H9 (cell line): ENCODE data around the gene TMPRSS7. TPM values are rescaled to one million over a fixed set of nuclear protein-coding genes. Genes with fewer than 3 reads are reported as not detected.

Experiments used
- DNase-seq: peaks from one replicate; pipeline ENCODE4 v3.0.0-alpha.2; 2017
- H2AFZ ChIP-seq: one replicate; pipeline ENCODE4 v1.6.1; 2013; ENCODE audit warnings: mild to moderate bottlenecking, low read length, control low read depth, moderate library complexity
- H2AK5ac ChIP-seq: 2 replicates; pipeline ENCODE4 v1.6.1; 2013; ENCODE audit warnings: low read length, control low read depth, mixed read lengths; ENCODE audit not compliant: insufficient read length
- H2BK120ac ChIP-seq: one replicate; pipeline ENCODE4 v1.6.1; 2013; ENCODE audit warnings: low read depth, mild to moderate bottlenecking, low read length, control low read depth, inconsistent platforms; ENCODE audit not compliant: poor library complexity, severe bottlenecking
- H2BK12ac ChIP-seq: 2 replicates; pipeline ENCODE4 v1.6.1; 2013; ENCODE audit warnings: low read length, control low read depth, mixed read lengths, low read depth; ENCODE audit not compliant: insufficient read length
- H2BK15ac ChIP-seq: 2 replicates; pipeline ENCODE4 v1.6.1; 2013; ENCODE audit warnings: low read depth, low read length, control low read depth
- H2BK20ac ChIP-seq: one replicate; pipeline ENCODE4 v1.6.1; 2013; ENCODE audit warnings: low read depth, mild to moderate bottlenecking, low read length, control low read depth, inconsistent platforms; ENCODE audit not compliant: poor library complexity, severe bottlenecking
- H2BK5ac ChIP-seq: 2 replicates; pipeline ENCODE4 v1.6.1; 2013; ENCODE audit warnings: low read length, control low read depth, mixed read lengths; ENCODE audit not compliant: insufficient read length
- H3K14ac ChIP-seq: 2 replicates; pipeline ENCODE4 v1.6.1; 2013; ENCODE audit warnings: low read length, control low read depth; ENCODE audit not compliant: insufficient read depth
- H3K18ac ChIP-seq: 2 replicates; pipeline ENCODE4 v1.6.1; 2013; ENCODE audit warnings: low read depth, mild to moderate bottlenecking, mixed read lengths, low read length, control low read depth; ENCODE audit not compliant: insufficient read length
- H3K23ac ChIP-seq: 2 replicates; pipeline ENCODE4 v1.6.1; 2013; ENCODE audit warnings: low read length, control low read depth, mixed read lengths, low read depth; ENCODE audit not compliant: insufficient read length
- H3K23me2 ChIP-seq: 2 replicates; pipeline ENCODE4 v1.6.1; 2013; ENCODE audit warnings: low read depth, mild to moderate bottlenecking, mixed read lengths, low read length, control low read depth; ENCODE audit not compliant: insufficient read length, poor library complexity, severe bottlenecking
- H3K27ac ChIP-seq: 2 replicates; pipeline ENCODE4 v1.5.1; 2013; ENCODE audit warnings: low read length, control low read depth, mixed read lengths, low read depth; ENCODE audit not compliant: insufficient read length
- H3K27me3 ChIP-seq: 2 replicates; pipeline ENCODE4 v1.6.1; 2013; ENCODE audit warnings: low read length, control low read depth, inconsistent platforms; ENCODE audit not compliant: insufficient read depth
- H3K4ac ChIP-seq: 2 replicates; pipeline ENCODE4 v1.6.1; 2013; ENCODE audit warnings: low read depth, mild to moderate bottlenecking, control low read depth, inconsistent platforms, low read length, moderate library complexity
- H3K4me1 ChIP-seq: 2 replicates; pipeline ENCODE4 v1.6.1; 2013; ENCODE audit warnings: low read length, control low read depth, inconsistent platforms; ENCODE audit not compliant: insufficient read depth
- H3K4me2 ChIP-seq: 2 replicates; pipeline ENCODE4 v1.6.1; 2013; ENCODE audit warnings: low read length, control low read depth, mixed read lengths; ENCODE audit not compliant: insufficient read length, insufficient read depth
- H3K56ac ChIP-seq: 2 replicates; pipeline ENCODE4 v1.6.1; 2013; ENCODE audit warnings: low read depth, mild to moderate bottlenecking, mixed read lengths, low read length, control low read depth; ENCODE audit not compliant: insufficient read length
- H3K79me1 ChIP-seq: 2 replicates; pipeline ENCODE4 v1.6.1; 2013; ENCODE audit warnings: low read depth, mild to moderate bottlenecking, moderate library complexity, low read length, control low read depth, inconsistent platforms; ENCODE audit not compliant: insufficient read depth, poor library complexity, severe bottlenecking
- H3K79me2 ChIP-seq: 2 replicates; pipeline ENCODE4 v1.6.1; 2013; ENCODE audit warnings: low read length, control low read depth, inconsistent platforms; ENCODE audit not compliant: insufficient read depth
- H3K9ac ChIP-seq: 2 replicates; pipeline ENCODE4 v1.6.1; 2013; ENCODE audit warnings: low read length, control low read depth, mixed read lengths; ENCODE audit not compliant: insufficient read length; ENCODE audit errors: extremely low read depth
- H3K9me3 ChIP-seq: one replicate; pipeline ENCODE4 v1.6.1; 2013; ENCODE audit warnings: low read depth, low read length, inconsistent platforms; ENCODE audit not compliant: control insufficient read depth
- H3T11ph ChIP-seq: one replicate; pipeline ENCODE4 v1.6.1; 2013; ENCODE audit warnings: mild to moderate bottlenecking, low read length, control low read depth, inconsistent platforms
- H4K20me1 ChIP-seq: one replicate; pipeline ENCODE4 v1.6.1; 2013; ENCODE audit not compliant: control insufficient read depth, insufficient read length, insufficient read depth
- H4K5ac ChIP-seq: 2 replicates; pipeline ENCODE4 v1.6.1; 2013; ENCODE audit warnings: low read depth, mild to moderate bottlenecking, mixed read lengths, low read length, control low read depth; ENCODE audit not compliant: insufficient read length
- H4K8ac ChIP-seq: replicated peaks from 2 replicates; pipeline ENCODE4 v1.6.1; 2013; ENCODE audit warnings: low read length, control low read depth, mixed read lengths, low read depth; ENCODE audit not compliant: insufficient read length
- H4K91ac ChIP-seq: 2 replicates; pipeline ENCODE4 v1.6.1; 2013; ENCODE audit warnings: low read depth, mild to moderate bottlenecking, moderate library complexity, mixed read lengths, low read length, control low read depth; ENCODE audit not compliant: insufficient read length
- H3K27ac Mint-ChIP-seq, 3 experiments: 2 replicates in 2 of 3; 3 replicates in 1 of 3; pipeline ENCODE4 v1.8.0; 2020 to 2021; ENCODE audit warnings: mixed read lengths in 3 of 3, mild to moderate bottlenecking in 1 of 3, moderate library complexity in 1 of 3
- H3K27me3 Mint-ChIP-seq: 2 replicates; pipeline ENCODE4 v1.8.0; 2021; ENCODE audit warnings: low read depth, mild to moderate bottlenecking, moderate library complexity, mixed read lengths
- H3K36me3 Mint-ChIP-seq, 3 experiments: 2 replicates in 2 of 3; 3 replicates in 1 of 3; pipeline ENCODE4 v1.8.0; 2020 to 2021; ENCODE audit warnings: low read depth in 3 of 3, mixed read lengths in 3 of 3; ENCODE audit not compliant: insufficient read depth in 1 of 3
- H3K4me1 Mint-ChIP-seq, 2 experiments: 2 replicates each; pipeline ENCODE4 v1.8.0; 2020; ENCODE audit warnings: mixed read lengths in 2 of 2
- H3K4me3 Mint-ChIP-seq, 2 experiments: 2 replicates in 1 of 2; 3 replicates in 1 of 2; pipeline ENCODE4 v1.8.0; 2020 to 2021; ENCODE audit warnings: mild to moderate bottlenecking in 2 of 2, mixed read lengths in 2 of 2, moderate library complexity in 1 of 2
- H3K9me3 Mint-ChIP-seq, 2 experiments: 2 replicates in 1 of 2; 3 replicates in 1 of 2; pipeline ENCODE4 v1.8.0; 2020; ENCODE audit warnings: mild to moderate bottlenecking in 2 of 2, mixed read lengths in 2 of 2, moderate library complexity in 1 of 2
- CTCF ChIP-seq: fragments of 200-600 bp; sonication (generic); conservative IDR thresholded peaks from 3 replicates; pipeline ENCODE4 v1.8.0; 2021; ENCODE audit warnings: antibody characterized with exemption, mild to moderate bottlenecking
- total RNA-seq: library from RNA; stranded (reverse); gene quantifications from 2 replicates; pipeline ENCODE4 v1.2.1, GENCODE V29; 2021

The TMPRSS7 gene
- total RNA-seq, 1 experiment from 2014 or later: not detected

- no peak overlapping the region for H3K4me3 Mint-ChIP-seq
Observed at GRCh38 chr3:112122870-112123269, 88.3 kb downstream of the TMPRSS7 start.

More at GRCh38 chr3:112122870-112123269, 88.3 kb downstream of the TMPRSS7 start:
- Mint-ChIP-seq H3K27me3 (no peaks in the 10 kb centered on the region), H3K4me1 (peaks cover 52 to 53% of the 10 kb centered on the region in 2 experiments), H3K36me3 (peaks cover 0 to 7% (median 0%) of the 10 kb centered on the region in 3 experiments; a peak in 3 of 7 replicates), H3K9me3 (no peaks in the 10 kb centered on the region; a peak in 1 of 5 replicates), H3K27ac (no peak overlapping the region; a peak in 1 of 7 replicates)
- TF ChIP-seq CTCF: no peak
- no peak overlapping the region for H3K14ac ChIP-seq
- H2BK15ac ChIP-seq: no peak overlapping the region
- no peak overlapping the region for H3K4me2 ChIP-seq
- H4K20me1 ChIP-seq: no peaks in the 10 kb centered on the region
- no peak overlapping the region for H2BK5ac ChIP-seq
- no peaks in the 10 kb centered on the region for H3K23me2 ChIP-seq
- no peak overlapping the region for H3K4ac ChIP-seq
- no peak overlapping the region for H2AK5ac ChIP-seq
- no peak overlapping the region for H3K23ac ChIP-seq
- no peak overlapping the region for H3K18ac ChIP-seq
- no peaks in the 10 kb centered on the region for H3K79me1 ChIP-seq
- no peaks in the 10 kb centered on the region for H3K9me3 ChIP-seq
- H3T11ph ChIP-seq: no peak overlapping the region
- no peak overlapping the region for H2BK12ac ChIP-seq
- H4K8ac ChIP-seq: no peak overlapping the region
- H2BK20ac ChIP-seq: no peak overlapping the region
- H2BK120ac ChIP-seq: no peak overlapping the region
- peaks cover 13% of the 10 kb centered on the region; the same call in 1 of the 2 replicates for H3K4me1 ChIP-seq
- no peaks in the 10 kb centered on the region for H3K27me3 ChIP-seq
- H3K56ac ChIP-seq: no peak overlapping the region
- H2AFZ ChIP-seq: no peak overlapping the region
- H3K9ac ChIP-seq: no peak overlapping the region
- no peak overlapping the region for H4K91ac ChIP-seq
- no peak overlapping the region for H4K5ac ChIP-seq
- no peak overlapping the region for H3K27ac ChIP-seq
- no peak for DNase-seq
- no peaks in the 10 kb centered on the region for H3K79me2 ChIP-seq
